HG03354 (cell line): ENCODE data around the gene ANP32D.
"Not testable (repeated sequence)": the region's sequence is repeated elsewhere in the genome, so short reads cannot be mapped to it uniquely, and the experiment has no call there.

Experiments used
- ATAC-seq: cut with Tn5 transposase; IDR thresholded peaks from one replicate; pipeline ENCODE4 v1.9.1; 2021; ENCODE audit warnings: mild to moderate bottlenecking; ENCODE audit not compliant: unreplicated experiment, poor library complexity, severe bottlenecking

ANP32D gene

DNA sequence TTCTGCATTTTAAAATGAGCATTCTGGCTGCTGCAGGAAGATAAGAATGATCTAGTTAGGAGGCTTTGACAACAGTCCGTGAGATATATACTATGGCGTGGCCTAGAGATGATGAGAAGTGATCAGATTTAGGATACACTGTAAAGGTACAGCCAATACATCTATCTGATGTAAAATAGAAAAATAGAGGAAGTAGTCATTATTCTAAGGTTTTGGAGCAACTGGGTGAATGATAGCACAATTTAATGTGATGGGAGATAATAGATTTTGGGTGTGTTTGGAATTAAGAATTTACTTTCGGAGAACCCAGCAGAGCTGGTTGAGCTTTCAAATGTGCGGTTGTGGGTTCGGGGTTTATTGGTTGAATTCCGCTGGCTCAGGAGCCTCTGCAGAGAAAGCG lies at the start of gene ANP32D:
TSS of gene ANP32D (plus strand) at position 301 of the 400 bp plus-strand sequence. CDS start 106 bp downstream, outside the sequence.
- ATAC-seq = no peak

- no peak for ATAC-seq
These were observed 49.2 kb upstream of the ANP32D start for GRCh38 chr12:48423171-48423570.

- no peak for ATAC-seq
These were observed 47.7 kb upstream of the ANP32D start for GRCh38 chr12:48424644-48425043.

DNA sequence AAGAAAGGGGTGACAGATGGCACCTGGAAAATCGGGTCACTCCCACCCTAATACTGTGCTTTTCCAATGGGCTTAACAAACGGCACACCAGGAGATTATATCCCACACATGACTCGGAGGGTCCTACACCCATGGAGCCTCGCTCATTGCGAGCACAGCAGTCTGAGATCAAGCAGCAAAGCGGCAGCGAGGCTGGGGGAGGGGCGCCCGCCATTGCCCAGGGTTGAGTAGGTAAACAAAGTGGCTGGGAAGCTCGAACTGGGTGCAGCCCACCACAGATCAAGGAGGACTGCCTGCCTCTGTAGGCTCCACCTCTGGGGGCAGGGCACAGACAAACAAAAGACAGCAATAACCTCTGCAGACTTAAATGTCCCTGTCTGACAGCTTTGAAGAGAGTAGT lies 38.3 kb upstream of the ANP32D start:
- ATAC-seq = not testable (repeated sequence)

DNA sequence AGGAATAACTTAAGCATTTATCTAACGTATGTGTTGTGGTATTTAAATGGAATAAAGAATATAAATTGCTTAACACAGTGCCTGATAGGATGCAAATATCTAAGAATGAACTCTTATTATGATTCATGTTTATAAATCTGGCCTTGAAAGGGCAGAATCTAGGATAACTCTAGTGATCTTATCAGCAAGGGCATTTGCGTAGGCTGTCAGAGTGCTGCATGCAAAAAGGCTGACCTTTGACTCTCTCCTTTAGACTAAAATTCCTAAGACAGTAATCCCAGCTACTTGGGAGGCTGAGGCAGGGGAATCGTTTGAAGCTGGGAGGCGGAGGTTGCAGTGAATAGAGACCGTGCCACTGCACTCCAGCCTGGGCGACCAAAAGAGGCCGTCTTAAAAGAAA lies 31.3 kb upstream of the ANP32D start:
- ATAC-seq = no peak

- ATAC-seq = no peak
These were observed 30.0 kb upstream of the ANP32D start for GRCh38 chr12:48442179-48442847.

GRCh38 chr12:48445538-48445937 lies 26.8 kb upstream of the ANP32D start:
- no peak for ATAC-seq

GRCh38 chr12:48446161-48446776 lies 26.1 kb upstream of the ANP32D start:
- ATAC-seq = no peak

GRCh38 chr12:48447755-48448154 lies 24.6 kb upstream of the ANP32D start:
- ATAC-seq = no peak

DNA sequence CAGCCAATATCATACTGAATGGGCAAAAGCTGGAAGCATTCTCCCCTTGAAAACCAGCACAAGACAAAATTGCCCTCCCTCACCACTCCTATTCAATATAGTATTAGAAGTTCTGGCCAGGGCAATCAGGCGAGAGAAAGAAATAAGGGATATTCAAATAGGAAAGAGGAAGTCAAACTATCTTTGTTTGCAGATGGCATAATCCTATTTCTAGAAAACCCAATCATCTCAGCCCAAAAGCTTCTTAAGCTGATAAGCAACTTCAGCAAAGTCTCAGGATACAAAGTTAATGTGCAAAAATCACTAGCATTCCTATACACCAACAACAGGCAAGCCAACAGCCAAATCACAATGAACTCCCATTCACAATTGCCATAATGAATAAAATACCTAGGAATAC lies 21.0 kb upstream of the ANP32D start:
- no peak for ATAC-seq

DNA sequence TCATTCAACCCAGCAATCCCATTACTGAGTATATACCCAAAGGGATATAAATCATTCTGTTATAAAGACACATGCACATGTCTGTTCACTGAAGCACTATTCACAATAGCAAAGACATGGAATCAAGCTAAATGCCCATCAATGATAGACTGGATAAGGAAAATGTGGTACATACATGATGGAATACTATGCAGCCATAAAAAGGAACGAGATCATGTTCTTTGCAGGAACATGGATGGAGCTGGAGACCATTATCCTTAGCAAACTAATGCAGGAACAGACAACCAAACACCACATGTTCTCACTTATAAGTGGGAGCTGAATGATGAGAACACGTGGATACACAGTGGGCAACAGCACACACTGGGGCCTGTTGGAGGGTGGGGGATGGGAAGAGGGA lies 19.4 kb upstream of the ANP32D start:
- not testable (repeated sequence) for ATAC-seq

DNA sequence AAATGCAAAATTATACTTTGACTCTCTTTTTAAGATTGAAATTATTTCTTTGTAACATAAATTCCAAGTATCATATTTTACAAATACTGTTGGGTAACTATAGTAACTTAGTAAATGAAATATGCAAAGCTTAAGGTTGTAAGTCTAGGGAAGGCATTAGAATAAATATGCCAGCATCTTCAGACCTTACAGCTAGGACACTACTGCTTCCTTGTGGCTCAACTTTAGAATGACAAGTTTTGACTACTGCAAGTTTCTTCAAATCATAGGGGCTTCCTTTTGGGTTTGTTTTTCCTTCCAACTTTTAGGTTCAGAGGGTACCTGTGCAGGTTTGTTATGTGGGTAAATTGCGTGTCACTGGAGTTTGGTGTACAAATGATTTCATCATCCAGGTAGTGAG lies 17.7 kb upstream of the ANP32D start:
- no peak for ATAC-seq

DNA sequence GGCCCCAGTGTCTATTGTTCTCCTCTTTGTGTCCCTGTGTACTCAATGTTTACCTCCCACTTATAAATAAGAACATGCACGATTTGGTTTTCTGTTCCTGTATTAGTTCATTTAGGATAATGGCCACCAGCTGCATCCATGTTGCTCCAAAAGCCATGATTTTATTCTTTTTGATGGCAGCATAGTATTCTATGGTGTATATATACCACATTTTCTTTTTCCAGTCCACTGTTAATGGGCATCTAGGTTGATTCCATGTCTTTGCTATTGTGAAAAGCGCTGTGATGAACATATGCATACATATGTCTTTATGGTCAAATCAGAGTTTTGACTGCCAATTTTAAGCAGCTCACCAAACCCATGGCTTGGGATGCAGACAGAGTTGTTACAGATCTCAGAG lies 17.2 kb upstream of the ANP32D start:
- no peak for ATAC-seq

- no peak for ATAC-seq
These were observed 13.1 kb upstream of the ANP32D start for GRCh38 chr12:48459259-48459658.

DNA sequence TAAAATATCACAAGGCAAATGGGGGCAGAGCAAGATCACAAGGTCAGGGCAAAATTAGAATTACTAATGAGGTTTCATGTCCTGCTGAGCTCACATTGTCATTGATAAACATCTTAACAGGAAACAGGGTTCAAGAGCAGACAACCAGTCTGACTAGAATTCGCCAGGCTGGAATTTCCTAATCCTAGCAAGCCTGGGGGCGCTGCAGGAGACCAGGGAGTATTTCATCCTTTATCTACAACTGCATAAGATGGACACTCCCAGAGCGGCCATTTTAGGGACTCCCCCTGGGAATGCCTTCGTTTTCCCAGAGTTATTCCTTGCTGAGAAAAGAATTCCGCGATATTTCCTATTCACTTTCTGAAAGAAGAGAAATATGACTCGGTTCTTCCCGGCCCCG lies 3.3 kb upstream of the ANP32D start:
- ATAC-seq = not testable (repeated sequence)

GRCh38 chr12:48473061-48473460 lies 702 bp downstream of the ANP32D start:
- ATAC-seq = no peak

GRCh38 chr12:48474497-48474896 lies 2.1 kb downstream of the ANP32D start:
- ATAC-seq = not testable (repeated sequence)

- ATAC-seq = no peak
These were observed 9.8 kb downstream of the ANP32D start, which contains the start of gene C12orf54 for GRCh38 chr12:48482198-48482597. C12orf54 (plus strand) TSS chr12:48482498; CDS start chr12:48483297, 799 bp downstream.

DNA sequence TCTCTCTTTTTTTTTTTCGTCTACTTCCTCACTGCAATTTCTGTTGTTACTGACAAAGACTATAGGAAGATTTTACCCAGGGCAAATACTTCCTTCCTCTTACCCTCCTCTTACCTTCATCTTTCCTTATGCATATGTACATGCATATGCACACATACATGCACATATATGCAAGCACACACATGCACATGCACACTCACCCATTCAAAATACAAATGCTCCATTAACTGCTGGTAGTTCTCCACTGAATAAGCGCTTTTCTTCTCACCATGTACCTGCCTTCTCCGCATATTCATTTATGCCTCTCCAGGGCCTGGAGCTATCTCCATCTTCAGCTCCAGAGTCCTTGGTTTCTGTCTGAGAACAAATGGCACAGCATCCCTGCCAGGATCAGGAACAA lies 10.6 kb downstream of the ANP32D start:
- ATAC-seq = no peak

GRCh38 chr12:48486261-48486660 lies 13.9 kb downstream of the ANP32D start:
- no peak for ATAC-seq

- no peak for ATAC-seq
These were observed 14.3 kb downstream of the ANP32D start for GRCh38 chr12:48486679-48487078.
